H1 (cell line): ENCODE data around the gene FRMD3. TPM values are rescaled to one million over a fixed set of nuclear protein-coding genes. Genes with fewer than 3 reads are reported as not detected.

ENCODE experiments used
- CEBPB ChIP-seq: IDR thresholded peaks from 2 replicates; pipeline ENCODE4 v1.6.1; 2012; ENCODE audit warnings: low read depth, low read length
- TAF1 ChIP-seq: IDR thresholded peaks from 2 replicates; pipeline ENCODE4 v1.6.1; 2011; ENCODE audit warnings: mild to moderate bottlenecking, low read depth, low read length
- polyA plus RNA-seq, 7 experiments: library from polyadenylated mRNA; depleted of rRNA in 3 of 7; stranded (reverse) in 5 of 7; unstranded in 2 of 7; fragments of >200 nt in 5 of 7; fragments of 200-250 nt in 2 of 7; gene quantifications; 1 replicate in 5 of 7; 2 replicates in 1 of 7; 4 replicates in 1 of 7; pipeline versions ENCODE4 v1.2.1 to v1.2.3, GENCODE V29; 2011 to 2013; ENCODE audit warnings: missing spikeins in 2 of 7, mixed read lengths in 2 of 7
- total RNA-seq: library from RNA; stranded (reverse); fragmentation: NEBNext Ultra II Directional; extraction: Animal tissue kit (Norgen Biotek cat#: 25700); gene quantifications from 2 replicates; pipeline ENCODE4 v1.2.1, GENCODE V29; 2021

Gene FRMD3
- total and polyA plus RNA-seq, 2 of the 8 experiments (the other 6 are each of a cell fraction or from before 2014, with no cell fraction given) = 0.15 to 1.4 TPM

- no peak for TF ChIP-seq CEBPB
- no peak for TF ChIP-seq TAF1
Observed at GRCh38 chr9:83447351-83447750, 90.8 kb downstream of the FRMD3 start (continued).
